CD4-positive, alpha-beta T cell (primary cell): Measurements from ENCODE around the gene TPBG. TPM values are rescaled to one million over a fixed set of nuclear protein-coding genes. Genes with fewer than 3 reads are reported as not detected.
"Not testable (repeated sequence)": the region's sequence is repeated elsewhere in the genome, so short reads cannot be mapped to it uniquely, and the experiment has no call there.

Source experiments
- ATAC-seq: fragments of 200-7000 bp; cut with Tn5 transposase; one replicate; pipeline ENCODE4 v1.10.0; 2022; ENCODE audit warnings: mild to moderate bottlenecking; ENCODE audit not compliant: poor library complexity
- CTCF ChIA-PET: fragments of 350-600 bp; sonication (Branson Sonifier 250); formaldehyde crosslinking; loops from one replicate; lab custom pipeline; 2021; ENCODE audit warnings: antibody characterized with exemption, inconsistent platforms; lab: Charles Lee
- POLR2A ChIA-PET: fragments of 350-600 bp; sonication (Branson Sonifier 250); formaldehyde crosslinking; loops from one replicate; lab custom pipeline; 2021; ENCODE audit warnings: antibody characterized with exemption, inconsistent platforms; lab: Charles Lee
- DNase-seq, 14 experiments: peaks; one replicate each; pipeline ENCODE4 v3.0.0-alpha.2; 2013 to 2020; ENCODE audit warnings: mixed read lengths in 2 of 14
- H3K27ac ChIP-seq, 2 donors: one replicate each; pipeline versions ENCODE4 v1.5.1 to v1.7.0; 2013; ENCODE audit warnings: low read length in 2 of 2, low read depth in 1 of 2, mild to moderate bottlenecking in 1 of 2
- H3K27me3 ChIP-seq, 2 experiments: 1 replicate in 1 of 2; 2 replicates in 1 of 2; pipeline versions ENCODE4 v1.6.1 to v1.7.0; 2013; ENCODE audit warnings: low read length in 2 of 2, control low read depth in 1 of 2, mild to moderate bottlenecking in 1 of 2, moderate library complexity in 1 of 2; ENCODE audit not compliant: insufficient read depth in 2 of 2, control insufficient read depth in 1 of 2
- H3K36me3 ChIP-seq: one replicate; pipeline ENCODE4 v1.6.1; 2013; ENCODE audit warnings: low read length, control low read depth; ENCODE audit not compliant: insufficient read depth
- H3K4me1 ChIP-seq: one replicate; pipeline ENCODE4 v1.6.1; 2013; ENCODE audit warnings: low read length, control low read depth; ENCODE audit not compliant: insufficient read depth
- H3K4me3 ChIP-seq: one replicate; pipeline ENCODE4 v1.5.1; 2013; ENCODE audit warnings: mild to moderate bottlenecking, low read length, moderate library complexity
- H3K9me3 ChIP-seq, 2 experiments: 1 replicate in 1 of 2; 2 replicates in 1 of 2; pipeline versions ENCODE4 v1.6.1 to v1.7.0; 2013; ENCODE audit warnings: low read length in 2 of 2, mild to moderate bottlenecking in 2 of 2, control low read depth in 1 of 2, moderate library complexity in 1 of 2; ENCODE audit not compliant: control insufficient read depth in 1 of 2, insufficient read depth in 1 of 2
- H3K27ac Mint-ChIP-seq: one replicate; pipeline ENCODE4 v1.8.0; 2020; ENCODE audit warnings: mixed read lengths
- H3K27me3 Mint-ChIP-seq: one replicate; pipeline ENCODE4 v1.8.0; 2021; ENCODE audit warnings: mixed read lengths
- H3K36me3 Mint-ChIP-seq: one replicate; pipeline ENCODE4 v1.8.0; 2021; ENCODE audit warnings: low read depth, mixed read lengths
- H3K4me1 Mint-ChIP-seq: one replicate; pipeline ENCODE4 v1.8.0; 2021; ENCODE audit warnings: low read depth, mixed read lengths
- H3K4me3 Mint-ChIP-seq: one replicate; pipeline ENCODE4 v1.8.0; 2020; ENCODE audit warnings: mild to moderate bottlenecking, mixed read lengths
- H3K9me3 Mint-ChIP-seq: one replicate; pipeline ENCODE4 v1.8.0; 2020; ENCODE audit warnings: mixed read lengths
- CTCF ChIP-seq: fragments of 200-600 bp; IDR thresholded peaks from one replicate; pipeline ENCODE4 v1.8.0; 2022; ENCODE audit warnings: antibody characterized with exemption, mild to moderate bottlenecking
- intact Hi-C, 2 experiments: fragments of 100-400 bp; cut with DNase I in 1 of 2; cut with micrococcal nuclease in 1 of 2; formaldehyde crosslinking; loops; one replicate each; pipeline versions ENCODE4 v1.15.1 to v1.9.0; 2023 to 2025; cut with DNase I, micrococcal nuclease
- total RNA-seq, 174 experiments: library from RNA in 2 of 174; stranded (reverse) in 2 of 174; gene quantifications; one replicate each; pipeline ENCODE4 v1.2.3 and lab custom pipeline; 2021 to 2026

The TPBG gene
- total RNA-seq, 2 experiments from 2014 or later = 0.36 to 0.56 TPM

GRCh38 chr6:82385546-82385945, 21.9 kb downstream of the TPBG start:
- ChIA-PET CTCF (no interaction called here), POLR2A (no interaction called here)
- Mint-ChIP-seq H3K27ac (no peak overlapping the region), H3K9me3 (no peaks in the 10 kb centered on the region), H3K27me3 (peaks cover 6% of the 10 kb centered on the region), H3K36me3 (no peaks in the 10 kb centered on the region), H3K4me1 (no peaks in the 10 kb centered on the region), H3K4me3 (no peak overlapping the region)
- no peaks in the 10 kb centered on the region for H3K27me3 ChIP-seq
- intact Hi-C loops = no loop called here
- DNase-seq = no peak
- H3K27ac ChIP-seq = no peak overlapping the region
- no peaks in the 10 kb centered on the region for H3K36me3 ChIP-seq
- TF ChIP-seq CTCF = no peak
- H3K4me3 ChIP-seq = no peak overlapping the region
- ATAC-seq = no peak
- H3K4me1 ChIP-seq = no peaks in the 10 kb centered on the region
- H3K9me3 ChIP-seq = no peaks in the 10 kb centered on the region

GRCh38 chr6:82385961-82386360, 22.3 kb downstream of the TPBG start:
- H3K9me3 Mint-ChIP-seq = no peaks in the 10 kb centered on the region
- no peak for DNase-seq
- Histone ChIP-seq H3K27ac (no peak overlapping the region), H3K36me3 (no peaks in the 10 kb centered on the region), H3K9me3 (no peaks in the 10 kb centered on the region), H3K4me1 (no peaks in the 10 kb centered on the region), H3K4me3 (no peak overlapping the region), H3K27me3 (no peaks in the 10 kb centered on the region)
- no peak for TF ChIP-seq CTCF
- no peak overlapping the region for H3K27ac Mint-ChIP-seq
- no peaks in the 10 kb centered on the region for H3K36me3 Mint-ChIP-seq
- ChIA-PET POLR2A (no interaction called here), CTCF (no interaction called here)
- H3K27me3 Mint-ChIP-seq = peaks cover 5% of the 10 kb centered on the region
- intact Hi-C loops = no loop called here
- H3K4me1 Mint-ChIP-seq = no peaks in the 10 kb centered on the region
- no peak for ATAC-seq
- no peak overlapping the region for H3K4me3 Mint-ChIP-seq

- H3K27me3 Mint-ChIP-seq, H3K27me3 ChIP-seq, intact Hi-C loops, H3K27ac ChIP-seq, H3K9me3 Mint-ChIP-seq, H3K4me1 ChIP-seq, H3K4me1 Mint-ChIP-seq, H3K27ac Mint-ChIP-seq, CTCF ChIA-PET, DNase-seq, H3K9me3 ChIP-seq, H3K4me3 Mint-ChIP-seq, H3K36me3 Mint-ChIP-seq, H3K36me3 ChIP-seq, H3K4me3 ChIP-seq, POLR2A ChIA-PET, ATAC-seq: not testable (repeated sequence)
These were observed 31.2 kb downstream of the TPBG start for GRCh38 chr6:82394770-82395169.

- POLR2A ChIA-PET = no interaction called here
- H3K27ac ChIP-seq = no peak overlapping the region
- no peak for ATAC-seq
- TF ChIP-seq CTCF = no peak
- Mint-ChIP-seq H3K36me3 (no peaks in the 10 kb centered on the region), H3K27ac (no peak overlapping the region), H3K27me3 (peaks cover 4% of the 10 kb centered on the region), H3K9me3 (peaks cover 2% of the 10 kb centered on the region), H3K4me1 (no peaks in the 10 kb centered on the region), H3K4me3 (no peak overlapping the region)
- no peaks in the 10 kb centered on the region for H3K36me3 ChIP-seq
- no peaks in the 10 kb centered on the region for H3K4me1 ChIP-seq
- no peaks in the 10 kb centered on the region for H3K27me3 ChIP-seq
- no peak overlapping the region for H3K4me3 ChIP-seq
- intact Hi-C loops = no loop called here
- no peak for DNase-seq
- H3K9me3 ChIP-seq = no peaks in the 10 kb centered on the region
- CTCF ChIA-PET = no interaction called here
These were observed 33.5 kb downstream of the TPBG start for GRCh38 chr6:82396964-82397751.
